GM12865 (cell line): ENCODE data around the gene SYTL5.

Experiments used
- DNase-seq: peaks from one replicate; pipeline ENCODE4 v3.0.0; 2010; ENCODE audit warnings: low read depth
- H3K4me3 ChIP-seq: 2 replicates; pipeline ENCODE4 v1.5.1; 2011; ENCODE audit warnings: mild to moderate bottlenecking, low read depth, low read length, control low read depth
- CTCF ChIP-seq: IDR thresholded peaks from 2 replicates; pipeline ENCODE4 v1.5.1; 2011; ENCODE audit warnings: low read length, control low read depth, low read depth, inconsistent platforms; ENCODE audit not compliant: insufficient read depth; ENCODE audit errors: missing control alignments

SYTL5 gene

GRCh38 chrX:38109042-38109898, 102.9 kb downstream of the SYTL5 start:
- no peak for TF ChIP-seq CTCF
- no peak overlapping the region for H3K4me3 ChIP-seq
- no peak for DNase-seq

DNA sequence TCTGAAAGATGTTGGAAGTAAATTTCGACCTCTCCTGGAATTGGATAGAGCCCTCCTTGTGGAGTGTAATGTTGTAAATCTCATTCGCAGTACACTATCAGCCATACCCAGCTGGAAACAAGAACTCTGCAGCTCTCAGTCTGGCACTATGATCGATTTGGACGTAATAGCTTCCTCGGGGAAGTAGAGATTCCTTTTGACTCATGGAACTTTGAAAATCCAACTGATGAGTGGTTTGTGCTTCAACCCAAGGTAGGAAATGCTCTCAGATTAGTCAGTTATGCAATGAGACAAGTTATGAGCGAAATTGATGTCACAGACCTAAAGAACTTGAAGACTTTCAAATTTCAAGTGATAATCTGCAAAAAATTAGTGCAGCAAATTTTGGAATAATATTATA, 103.9 kb downstream of the SYTL5 start:
- no peak for DNase-seq
- no peak overlapping the region for H3K4me3 ChIP-seq
- no peak for TF ChIP-seq CTCF

DNA sequence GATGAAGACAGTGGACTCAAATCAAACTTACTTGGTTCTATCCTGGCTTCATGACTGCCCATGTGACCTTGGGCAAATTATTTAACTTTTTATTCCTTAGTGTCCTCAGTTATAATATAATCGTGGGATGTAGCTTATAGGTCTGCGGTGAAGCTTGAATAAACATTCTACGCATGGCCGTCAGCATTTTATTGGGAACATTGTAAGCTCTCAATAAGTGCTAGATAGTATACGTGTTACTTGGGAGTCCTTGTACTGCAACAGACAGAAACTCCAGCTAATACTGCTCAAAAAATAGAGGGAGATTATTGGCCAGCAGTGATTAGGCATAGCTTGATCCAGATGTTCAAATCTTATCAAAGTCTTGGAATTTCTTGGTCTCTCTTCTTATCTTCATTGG, 104.8 kb downstream of the SYTL5 start:
- H3K4me3 ChIP-seq: no peak overlapping the region
- TF ChIP-seq CTCF: no peak
- DNase-seq: no peak

DNA sequence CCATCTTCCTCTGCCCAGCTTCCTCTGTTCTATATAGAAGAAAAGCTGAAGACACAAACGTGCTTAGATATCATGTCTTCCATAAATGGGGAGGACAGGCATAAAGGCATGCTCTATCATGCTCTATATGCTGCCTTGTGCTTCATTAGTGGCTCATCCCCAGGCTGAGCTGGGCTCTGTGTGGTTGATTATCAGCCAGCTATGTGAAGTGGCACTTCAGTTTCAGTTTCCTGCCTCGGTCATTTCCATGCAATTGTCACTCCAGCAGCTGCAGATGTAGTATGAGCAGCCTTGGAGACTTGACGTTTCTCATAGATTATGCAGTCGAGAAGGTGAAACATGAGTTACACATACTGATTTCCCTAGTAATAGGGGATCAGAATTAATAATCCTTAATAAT, 106.2 kb downstream of the SYTL5 start:
- no peak for DNase-seq
- H3K4me3 ChIP-seq: no peak overlapping the region
- no peak for TF ChIP-seq CTCF

- DNase-seq: no peak
- H3K4me3 ChIP-seq: no peak overlapping the region
- TF ChIP-seq CTCF: no peak
Measured at GRCh38 chrX:38116706-38117105, 110.4 kb downstream of the SYTL5 start.

- no peak overlapping the region for H3K4me3 ChIP-seq
- TF ChIP-seq CTCF: no peak
- peak; percentile 43 for DNase-seq
Measured at GRCh38 chrX:38117485-38117884, 111.1 kb downstream of the SYTL5 start.

DNA sequence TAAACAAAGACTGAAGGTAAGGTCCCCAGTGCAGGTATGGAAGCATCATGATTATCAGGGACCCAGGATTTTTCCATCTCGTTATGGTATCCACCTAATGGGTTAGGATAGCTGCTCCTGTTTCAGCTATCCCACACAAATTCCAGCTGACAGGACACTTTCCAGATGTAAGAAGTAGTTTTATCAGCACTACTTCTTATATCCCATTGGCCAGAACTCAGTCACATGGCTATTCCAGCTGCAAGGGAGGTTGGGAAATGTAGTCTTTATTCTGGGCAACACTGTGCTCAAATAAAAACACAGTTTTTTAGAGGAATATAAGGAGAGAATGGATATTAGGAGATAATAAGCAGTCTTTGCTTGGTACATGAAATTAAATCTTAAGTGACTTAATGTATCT, 117.6 kb downstream of the SYTL5 start:
- no peak for TF ChIP-seq CTCF
- no peak overlapping the region for H3K4me3 ChIP-seq
- no peak for DNase-seq
